Activated naive CD8-positive, alpha-beta T cell treated with anti-CD3 and anti-CD28 coated beads, Interleukin-2, amount 10 ng/mL, durations not matched to agents 7 days and 5 days (primary cell): ENCODE data around the gene NPAS3. TPM values are rescaled to one million over a fixed set of nuclear protein-coding genes. Genes with fewer than 3 reads are reported as not detected.
A peak's percentile ranks its signal among the peaks of the same experiment; 100 is the strongest.

Source experiments
- ATAC-seq: fragments of 150-1000 bp; cut with Tn5 transposase; one replicate; pipeline ENCODE4 v1.10.0; 2021; ENCODE audit warnings: low read depth, moderate library complexity
- POLR2A ChIA-PET: fragments of 350-600 bp; sonication (Branson Sonifier 250); formaldehyde crosslinking; loops from one replicate; lab custom pipeline; 2021; ENCODE audit warnings: antibody characterized with exemption; lab: Charles Lee
- DNase-seq: peaks from one replicate; pipeline ENCODE4 v3.0.0; 2021
- H3K27ac Mint-ChIP-seq: one replicate; pipeline ENCODE4 v1.8.0; 2022; ENCODE audit warnings: mild to moderate bottlenecking, mixed read lengths
- H3K27me3 Mint-ChIP-seq: one replicate; pipeline ENCODE4 v1.8.0; 2022; ENCODE audit warnings: mild to moderate bottlenecking, moderate library complexity, mixed read lengths
- H3K36me3 Mint-ChIP-seq: one replicate; pipeline ENCODE4 v1.8.0; 2021; ENCODE audit warnings: mild to moderate bottlenecking, mixed read lengths
- H3K4me1 Mint-ChIP-seq: one replicate; pipeline ENCODE4 v1.8.0; 2021; ENCODE audit warnings: mixed read lengths
- H3K4me3 Mint-ChIP-seq: one replicate; pipeline ENCODE4 v1.8.0; 2022; ENCODE audit warnings: mild to moderate bottlenecking, moderate library complexity, mixed read lengths
- H3K9me3 Mint-ChIP-seq: one replicate; pipeline ENCODE4 v1.8.0; 2021; ENCODE audit warnings: mixed read lengths
- total RNA-seq, 2 experiments: library from RNA; stranded (reverse); gene quantifications; one replicate each; pipeline ENCODE4 v1.2.3, GENCODE V29; 2021

Gene NPAS3
- total RNA-seq, 2 experiments from 2014 or later: not detected

DNA sequence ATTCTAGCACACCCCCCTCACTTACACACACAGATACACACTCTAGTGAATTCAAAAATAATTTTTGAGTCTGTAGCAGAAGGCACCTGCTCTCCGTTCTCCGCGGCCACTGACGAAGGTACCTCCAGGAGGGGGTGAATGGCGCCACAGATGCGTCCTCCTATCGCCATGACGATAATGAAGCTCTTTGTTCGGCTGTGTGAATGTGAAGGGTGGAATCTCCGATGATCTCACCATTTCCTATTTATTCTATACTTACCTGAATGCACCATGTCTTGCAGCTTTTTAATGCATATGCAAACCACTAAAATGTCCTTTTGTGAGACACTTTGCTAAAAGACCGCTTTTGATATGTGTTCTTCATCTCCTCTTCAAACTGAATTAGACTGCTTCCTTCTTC, 849.5 kb downstream of the NPAS3 start:
- H3K9me3 Mint-ChIP-seq: no peaks in the 10 kb centered on the region
- H3K4me1 Mint-ChIP-seq: peaks cover 12% of the 10 kb centered on the region
- peaks cover 8% of the 10 kb centered on the region for H3K27me3 Mint-ChIP-seq
- DNase-seq: no peak
- ATAC-seq: no peak
- H3K27ac Mint-ChIP-seq: no peak overlapping the region
- POLR2A ChIA-PET: no interaction called here
- no peak overlapping the region for H3K4me3 Mint-ChIP-seq
- no peaks in the 10 kb centered on the region for H3K36me3 Mint-ChIP-seq

GRCh38 chr14:33790996-33791395, 852.3 kb downstream of the NPAS3 start:
- peaks cover 12% of the 10 kb centered on the region for H3K4me1 Mint-ChIP-seq
- no peaks in the 10 kb centered on the region for H3K36me3 Mint-ChIP-seq
- no peak overlapping the region for H3K27ac Mint-ChIP-seq
- ATAC-seq (no peak), DNase-seq (no peak)
- peaks cover 23% of the 10 kb centered on the region for H3K27me3 Mint-ChIP-seq
- no peak overlapping the region for H3K4me3 Mint-ChIP-seq
- no peaks in the 10 kb centered on the region for H3K9me3 Mint-ChIP-seq
- POLR2A ChIA-PET: no interaction called here

GRCh38 chr14:33792009-33792719, 853.5 kb downstream of the NPAS3 start:
- ATAC-seq (no peak), DNase-seq (no peak)
- H3K36me3 Mint-ChIP-seq: no peaks in the 10 kb centered on the region
- POLR2A ChIA-PET: interaction anchor here (1.5 kb wide), 1 partner anchor 19 kb away, joined by 3 read pairs; no protein-coding TSS in a partner anchor
- no peak overlapping the region for H3K4me3 Mint-ChIP-seq
- peaks cover 25% of the 10 kb centered on the region for H3K27me3 Mint-ChIP-seq
- H3K4me1 Mint-ChIP-seq: peaks cover 12% of the 10 kb centered on the region
- H3K27ac Mint-ChIP-seq: no peak overlapping the region
- no peaks in the 10 kb centered on the region for H3K9me3 Mint-ChIP-seq

DNA sequence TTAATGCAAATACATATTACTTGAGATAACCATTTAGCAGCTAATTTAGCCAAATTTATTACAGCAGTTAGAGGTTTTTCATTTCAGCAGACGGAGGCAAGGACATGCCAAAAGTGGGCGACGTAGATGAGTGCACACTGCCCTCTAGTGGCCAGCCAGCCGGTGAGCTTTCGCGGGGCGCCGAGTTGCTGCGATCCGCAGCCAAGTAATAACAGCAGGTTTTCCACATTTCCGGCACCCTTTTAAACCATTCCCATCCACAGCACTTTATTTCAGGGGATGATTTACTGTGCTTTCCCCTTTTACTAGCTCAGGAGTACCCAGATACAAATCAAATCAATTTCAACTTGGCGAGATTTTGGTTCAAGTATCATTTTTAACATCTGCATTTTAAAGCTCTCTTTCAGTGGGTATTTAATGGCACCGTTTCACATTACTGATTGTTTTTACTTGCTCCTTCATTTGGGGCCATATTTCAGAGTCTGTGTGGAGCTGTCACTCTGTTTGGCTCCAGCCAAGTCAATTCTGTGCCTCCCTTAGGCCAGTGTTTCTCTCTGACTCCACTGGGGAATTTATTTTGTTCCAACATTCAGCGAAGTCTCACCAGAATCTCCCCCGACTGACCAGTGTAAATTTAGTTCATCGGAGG, 854.2 kb downstream of the NPAS3 start:
- Mint-ChIP-seq H3K4me1 (peaks cover 12% of the 10 kb centered on the region), H3K27me3 (peaks cover 29% of the 10 kb centered on the region), H3K9me3 (no peaks in the 10 kb centered on the region), H3K27ac (no peak overlapping the region), H3K36me3 (no peaks in the 10 kb centered on the region), H3K4me3 (peak overlapping the region; percentile 56)
- POLR2A ChIA-PET: interaction anchor here (1.5 kb wide), 1 partner anchor 20 kb away, joined by 3 read pairs; no protein-coding TSS in a partner anchor
- ATAC-seq: peak; percentile 61
- peak; percentile 77 for DNase-seq

GRCh38 chr14:33793398-33794110, 854.9 kb downstream of the NPAS3 start:
- ATAC-seq: no peak
- H3K9me3 Mint-ChIP-seq: no peaks in the 10 kb centered on the region
- no peak for DNase-seq
- no peak overlapping the region for H3K27ac Mint-ChIP-seq
- no peaks in the 10 kb centered on the region for H3K36me3 Mint-ChIP-seq
- no peak overlapping the region for H3K4me3 Mint-ChIP-seq
- POLR2A ChIA-PET: interaction anchor here (1.5 kb wide), 1 partner anchor 21 kb away, joined by 3 read pairs; no protein-coding TSS in a partner anchor
- peaks cover 12% of the 10 kb centered on the region for H3K4me1 Mint-ChIP-seq
- H3K27me3 Mint-ChIP-seq: peaks cover 32% of the 10 kb centered on the region

- POLR2A ChIA-PET: no interaction called here
- H3K27me3 Mint-ChIP-seq: peaks cover 44% of the 10 kb centered on the region
These were observed 856.2 kb downstream of the NPAS3 start for GRCh38 chr14:33794791-33795305.

GRCh38 chr14:33796356-33796755, 857.7 kb downstream of the NPAS3 start:
- DNase-seq (no peak), ATAC-seq (no peak)
- Mint-ChIP-seq H3K4me1 (peaks cover 10% of the 10 kb centered on the region), H3K4me3 (no peak overlapping the region), H3K9me3 (no peaks in the 10 kb centered on the region), H3K27me3 (peaks cover 49% of the 10 kb centered on the region), H3K36me3 (no peaks in the 10 kb centered on the region), H3K27ac (no peak overlapping the region)
- POLR2A ChIA-PET: no interaction called here

More at GRCh38 chr14:33794791-33795305, 856.2 kb downstream of the NPAS3 start:
- H3K9me3 Mint-ChIP-seq: no peaks in the 10 kb centered on the region
- no peak overlapping the region for H3K4me3 Mint-ChIP-seq
- H3K4me1 Mint-ChIP-seq: peaks cover 12% of the 10 kb centered on the region
- no peak for ATAC-seq
- no peaks in the 10 kb centered on the region for H3K36me3 Mint-ChIP-seq
- H3K27ac Mint-ChIP-seq: no peak overlapping the region
- DNase-seq: no peak

DNA sequence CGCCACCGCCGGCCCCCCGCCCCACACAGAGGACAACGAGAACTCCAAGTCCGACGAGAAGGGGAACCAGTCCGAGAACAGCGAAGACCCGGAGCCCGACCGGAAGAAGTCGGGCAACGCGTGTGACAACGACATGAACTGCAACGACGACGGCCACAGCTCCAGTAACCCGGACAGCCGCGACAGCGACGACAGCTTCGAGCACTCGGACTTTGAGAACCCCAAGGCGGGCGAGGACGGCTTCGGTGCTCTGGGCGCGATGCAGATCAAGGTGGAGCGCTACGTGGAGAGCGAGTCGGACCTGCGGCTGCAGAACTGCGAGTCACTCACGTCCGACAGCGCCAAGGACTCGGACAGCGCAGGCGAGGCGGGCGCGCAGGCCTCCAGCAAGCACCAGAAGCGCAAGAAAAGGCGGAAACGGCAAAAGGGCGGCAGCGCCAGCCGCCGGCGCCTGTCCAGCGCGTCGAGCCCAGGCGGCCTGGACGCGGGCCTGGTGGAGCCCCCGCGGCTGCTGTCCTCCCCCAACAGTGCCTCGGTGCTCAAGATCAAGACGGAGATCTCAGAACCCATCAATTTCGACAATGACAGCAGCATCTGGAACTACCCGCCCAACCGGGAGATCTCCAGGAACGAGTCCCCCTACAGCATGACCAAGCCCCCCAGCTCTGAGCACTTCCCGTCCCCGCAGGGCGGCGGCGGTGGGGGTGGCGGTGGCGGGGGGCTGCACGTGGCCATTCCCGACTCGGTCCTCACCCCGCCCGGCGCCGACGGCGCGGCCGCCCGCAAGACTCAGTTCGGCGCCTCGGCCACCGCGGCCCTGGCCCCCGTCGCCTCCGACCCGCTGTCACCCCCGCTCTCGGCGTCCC, 861.3 kb downstream of the NPAS3 start:
- H3K9me3 Mint-ChIP-seq: no peaks in the 10 kb centered on the region
- H3K4me1 Mint-ChIP-seq: peaks cover 2% of the 10 kb centered on the region
- POLR2A ChIA-PET: no interaction called here
- H3K36me3 Mint-ChIP-seq: no peaks in the 10 kb centered on the region
- ATAC-seq (no peak), DNase-seq (no peak)
- H3K4me3 Mint-ChIP-seq: no peak overlapping the region
- peaks cover 40% of the 10 kb centered on the region for H3K27me3 Mint-ChIP-seq
- no peak overlapping the region for H3K27ac Mint-ChIP-seq

GRCh38 chr14:33800735-33801163, 862.1 kb downstream of the NPAS3 start:
- Mint-ChIP-seq H3K27ac (no peak overlapping the region), H3K27me3 (peaks cover 40% of the 10 kb centered on the region), H3K36me3 (no peaks in the 10 kb centered on the region), H3K4me3 (no peak overlapping the region), H3K9me3 (no peaks in the 10 kb centered on the region), H3K4me1 (peaks cover 2% of the 10 kb centered on the region)
- POLR2A ChIA-PET: no interaction called here
- no peak for ATAC-seq
- DNase-seq: no peak

- Mint-ChIP-seq H3K27ac (no peak overlapping the region), H3K27me3 (peaks cover 34% of the 10 kb centered on the region), H3K36me3 (no peaks in the 10 kb centered on the region), H3K4me3 (no peak overlapping the region), H3K9me3 (no peaks in the 10 kb centered on the region), H3K4me1 (peaks cover 2% of the 10 kb centered on the region)
- ATAC-seq: no peak
- POLR2A ChIA-PET: no interaction called here
- DNase-seq: no peak
These were observed 864.1 kb downstream of the NPAS3 start for GRCh38 chr14:33802737-33803136.

- Mint-ChIP-seq H3K27ac (no peak overlapping the region), H3K4me3 (no peak overlapping the region), H3K27me3 (peaks cover 18% of the 10 kb centered on the region), H3K36me3 (no peaks in the 10 kb centered on the region), H3K9me3 (no peaks in the 10 kb centered on the region), H3K4me1 (peaks cover 4% of the 10 kb centered on the region)
- POLR2A ChIA-PET: no interaction called here
- ATAC-seq (no peak), DNase-seq (no peak)
These were observed 866.9 kb downstream of the NPAS3 start for GRCh38 chr14:33805593-33805992.

DNA sequence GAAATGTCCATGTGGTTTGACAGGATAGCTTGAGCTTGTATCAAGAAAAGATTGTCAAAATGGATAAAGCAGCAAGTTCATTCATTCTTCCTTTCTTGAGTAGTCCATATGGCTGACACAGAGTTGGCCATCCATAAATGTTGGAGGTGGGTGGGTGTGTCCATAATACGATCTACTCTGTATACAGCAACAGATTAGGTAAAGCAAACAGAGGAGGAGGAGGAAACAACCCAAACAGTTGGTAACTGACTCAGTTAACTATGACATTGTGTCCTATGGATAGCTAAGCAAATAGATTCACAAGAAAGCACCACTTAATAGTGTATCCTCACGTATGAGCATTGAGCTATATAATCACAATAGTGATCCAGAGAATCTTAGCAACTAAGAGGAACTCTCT, 868.2 kb downstream of the NPAS3 start:
- H3K27ac Mint-ChIP-seq: no peak overlapping the region
- H3K36me3 Mint-ChIP-seq: no peaks in the 10 kb centered on the region
- no peak overlapping the region for H3K4me3 Mint-ChIP-seq
- DNase-seq (no peak), ATAC-seq (no peak)
- peaks cover 2% of the 10 kb centered on the region for H3K4me1 Mint-ChIP-seq
- H3K9me3 Mint-ChIP-seq: no peaks in the 10 kb centered on the region
- POLR2A ChIA-PET: no interaction called here
- peaks cover 9% of the 10 kb centered on the region for H3K27me3 Mint-ChIP-seq

- H3K4me1 Mint-ChIP-seq: peaks cover 2% of the 10 kb centered on the region
- no peak for DNase-seq
- H3K27me3 Mint-ChIP-seq: peaks cover 4% of the 10 kb centered on the region
- no peak overlapping the region for H3K27ac Mint-ChIP-seq
- H3K36me3 Mint-ChIP-seq: no peaks in the 10 kb centered on the region
- POLR2A ChIA-PET: no interaction called here
- no peak for ATAC-seq
- no peak overlapping the region for H3K4me3 Mint-ChIP-seq
- H3K9me3 Mint-ChIP-seq: no peaks in the 10 kb centered on the region
These were observed 869.5 kb downstream of the NPAS3 start for GRCh38 chr14:33808187-33808586.
